ENCODE data around the gene BTBD16.

- no peak for TF ChIP-seq TARDBP (IDR thresholded peaks at IDR 0.05)
- no peak for TF ChIP-seq ARNT (IDR thresholded peaks at IDR 0.05)
- TF ChIP-seq SP1 (IDR thresholded peaks at IDR 0.05) = no peak
- TF ChIP-seq FOXK2 (IDR thresholded peaks at IDR 0.05) = no peak
- TF ChIP-seq BHLHE40 (IDR thresholded peaks at IDR 0.05; ENCODE audit: borderline replicate concordance) = no peak
- no peak for TF ChIP-seq L3MBTL2 (conservative IDR thresholded peaks at IDR 0.05)
- no peak for TF ChIP-seq ZNF384 (IDR thresholded peaks at IDR 0.05)
- TF ChIP-seq PKNOX1 (IDR thresholded peaks at IDR 0.05) = no peak
- TF ChIP-seq FOXM1 (IDR thresholded peaks at IDR 0.05; ENCODE audit: borderline replicate concordance) = no peak
Measured at GRCh38 chr10:122338609-122339441, 67.7 kb downstream of the BTBD16 start.

Measured in HEK293T (cell line).